Measurements from ENCODE around the gene PHLDA3.
"Not testable (repeated sequence)": the region's sequence is repeated elsewhere in the genome, so short reads cannot be mapped to it uniquely, and the experiment has no call there.

Gene PHLDA3

DNA sequence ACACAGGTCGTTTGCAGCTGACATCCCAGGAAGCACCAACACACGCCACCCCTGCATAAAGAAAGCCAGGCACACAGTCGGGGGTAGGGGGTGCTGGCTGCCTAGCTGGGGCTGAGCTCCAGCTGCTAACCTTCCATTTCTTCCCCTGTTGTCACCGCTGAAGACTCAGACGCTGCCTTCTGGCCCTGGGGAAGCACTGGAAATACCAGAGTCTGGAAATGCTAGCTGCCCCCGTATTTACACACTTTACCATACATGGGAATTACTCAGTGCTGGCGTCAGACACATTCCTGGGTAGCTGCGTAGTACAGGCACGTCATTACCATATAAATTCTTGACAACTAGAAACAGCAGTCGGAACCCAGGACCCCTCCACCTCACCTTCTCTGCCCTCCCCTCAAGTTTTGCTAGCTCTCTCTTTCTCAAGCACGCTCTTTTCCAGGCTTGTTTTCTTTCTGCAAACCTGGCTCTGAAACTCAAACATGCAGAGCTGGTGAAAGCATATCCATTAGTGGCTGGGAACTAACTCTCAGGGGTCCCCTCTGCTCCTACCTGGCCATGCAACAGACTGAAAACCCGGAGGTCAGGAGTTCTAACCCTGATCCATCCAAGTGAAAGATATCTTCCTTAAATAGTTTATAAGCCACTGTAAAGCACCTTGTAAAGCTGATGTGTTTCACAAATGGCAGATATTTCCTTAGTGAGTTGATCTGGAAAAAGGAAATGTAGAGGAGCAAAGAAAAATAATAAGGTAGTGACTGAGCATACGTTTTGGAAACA is 34.6 kb upstream of the PHLDA3 start:
- DNase-seq (ENCODE audit: low spot score) = no peak

DNA sequence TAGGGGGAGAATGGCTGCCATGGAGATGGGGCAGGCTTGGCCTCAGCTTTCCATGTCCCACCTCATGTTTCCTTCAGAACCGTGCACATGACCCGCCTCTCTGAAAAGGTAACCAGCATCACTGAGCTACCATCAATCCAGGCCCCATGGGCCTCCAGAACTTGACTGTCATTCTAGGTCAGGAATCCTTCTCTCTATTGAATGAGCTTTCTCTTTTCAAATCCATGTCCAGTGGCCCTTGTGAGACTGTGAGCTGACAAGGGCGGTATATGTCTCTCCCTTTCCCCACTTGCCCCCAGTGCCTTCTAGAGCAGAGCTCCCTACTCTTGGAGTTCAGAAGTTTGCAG is 33.5 kb upstream of the PHLDA3 start:
- no peak for DNase-seq (ENCODE audit: low spot score)

DNA sequence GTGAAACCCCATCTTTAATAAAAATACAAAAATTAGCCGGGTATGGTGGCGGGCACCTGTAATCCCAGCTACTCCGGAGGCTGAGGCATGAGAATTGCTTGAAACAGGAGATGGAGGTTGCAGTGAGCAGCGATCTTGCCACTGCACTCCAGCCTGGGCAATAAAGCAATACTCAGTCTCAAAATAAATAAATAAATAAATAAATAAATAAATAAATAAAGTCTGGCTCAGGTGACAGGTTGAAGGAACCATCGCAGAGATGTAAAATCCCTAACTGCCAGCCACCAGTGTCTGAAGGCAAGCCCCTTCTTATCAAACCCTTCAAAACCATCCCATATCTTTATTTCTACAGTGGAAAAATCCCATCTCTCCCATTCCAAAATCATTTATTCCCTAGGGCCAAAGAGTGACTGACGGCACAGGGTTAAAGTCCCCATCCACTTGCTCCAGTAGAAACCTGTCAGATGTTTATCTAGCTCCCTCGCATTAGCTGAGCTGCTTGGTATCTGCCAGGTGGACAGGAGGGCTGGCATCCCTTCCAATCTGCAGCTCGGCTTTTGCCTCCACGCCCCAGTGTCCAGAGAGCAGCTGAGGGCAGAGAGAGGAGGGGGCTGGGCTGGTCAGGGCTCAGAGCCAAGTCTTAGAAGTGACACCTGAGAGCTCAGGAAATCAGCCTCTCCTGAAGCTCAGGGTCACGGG is 33.0 kb upstream of the PHLDA3 start:
- no peak for DNase-seq (ENCODE audit: low spot score)

DNA sequence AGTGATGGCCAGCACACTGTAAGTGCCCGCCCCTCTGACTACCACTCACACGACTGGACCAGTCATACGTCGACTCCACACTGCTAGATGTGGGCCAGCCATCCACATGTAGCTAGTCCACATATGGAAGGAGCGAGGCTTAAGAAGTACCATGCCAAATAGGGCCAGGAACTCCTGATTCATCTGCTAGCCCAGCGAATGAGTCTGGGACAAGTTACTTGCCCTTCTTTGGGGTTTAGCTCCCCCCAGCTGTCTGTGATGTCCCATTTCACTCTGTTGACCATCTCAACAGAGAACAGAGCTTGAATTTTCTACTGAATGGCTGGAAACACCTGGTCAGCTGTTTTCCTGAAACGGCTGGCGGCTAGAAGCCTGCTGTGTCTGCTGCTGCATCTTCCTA is 32.2 kb upstream of the PHLDA3 start:
- no peak for DNase-seq (ENCODE audit: low spot score)

DNA sequence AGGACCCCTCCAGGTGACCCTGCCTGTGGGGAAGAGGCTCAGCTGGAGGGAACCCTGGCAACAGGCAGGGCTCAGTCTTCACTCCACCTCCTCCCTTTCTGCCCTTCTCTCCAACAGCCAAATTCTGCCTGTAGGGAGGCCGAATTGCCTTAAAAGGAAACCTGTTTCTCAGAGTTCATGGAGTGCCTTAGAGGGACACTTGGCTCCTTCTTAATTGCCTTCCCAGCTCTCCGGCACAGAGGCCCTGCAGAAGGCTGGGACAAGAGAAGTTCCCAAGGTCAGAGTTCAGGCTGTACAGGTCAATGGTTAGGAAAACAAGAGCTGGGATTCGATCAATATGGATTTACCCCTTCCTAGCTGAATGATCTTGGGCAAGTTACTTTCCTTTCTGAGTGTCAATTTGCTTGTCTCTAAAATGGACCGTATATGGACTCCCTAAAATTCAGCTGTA is 31.7 kb upstream of the PHLDA3 start:
- no peak for DNase-seq (ENCODE audit: low spot score)

DNA sequence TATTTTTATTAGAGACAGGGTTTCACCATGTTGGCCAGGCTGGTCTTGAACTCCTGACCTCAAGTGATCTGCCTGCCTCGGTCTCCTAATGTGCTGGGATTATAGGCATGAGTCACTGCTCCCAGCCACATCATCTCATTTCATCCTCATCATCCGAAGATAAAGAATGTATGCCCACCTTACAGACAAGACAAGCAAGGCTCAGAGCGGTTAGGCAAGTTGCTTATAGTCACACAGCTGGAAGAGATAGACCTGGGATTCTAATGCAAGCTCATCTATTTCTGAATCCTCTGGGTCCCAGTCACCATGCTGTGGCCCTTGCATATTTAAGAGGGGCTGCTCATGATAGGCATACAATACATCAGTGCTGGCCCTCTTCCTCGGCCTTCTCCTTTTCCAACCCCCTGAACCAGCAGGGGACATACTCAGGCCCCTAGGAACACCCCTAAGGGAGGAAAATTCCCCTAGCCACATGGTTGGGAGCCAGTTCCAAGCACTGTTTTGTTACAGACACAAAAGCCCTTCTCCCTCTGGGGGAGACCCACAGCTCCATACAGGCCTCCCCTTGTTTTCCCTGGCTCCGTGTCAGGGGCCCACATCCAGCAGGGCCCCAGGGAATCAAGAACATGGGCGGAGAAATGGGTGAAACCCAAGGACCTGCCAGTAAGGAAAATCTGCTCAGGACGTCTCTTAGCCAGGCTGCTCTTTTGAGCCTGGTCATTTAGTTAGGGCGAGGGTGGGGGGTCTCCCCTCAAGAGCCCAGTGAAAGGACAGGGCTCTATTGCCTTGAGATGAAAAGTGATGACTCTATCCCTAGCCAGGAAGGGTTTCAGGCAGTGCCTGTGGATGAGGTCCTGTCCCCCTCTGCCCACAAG is 31.0 kb upstream of the PHLDA3 start:
- no peak for DNase-seq (ENCODE audit: low spot score)

DNA sequence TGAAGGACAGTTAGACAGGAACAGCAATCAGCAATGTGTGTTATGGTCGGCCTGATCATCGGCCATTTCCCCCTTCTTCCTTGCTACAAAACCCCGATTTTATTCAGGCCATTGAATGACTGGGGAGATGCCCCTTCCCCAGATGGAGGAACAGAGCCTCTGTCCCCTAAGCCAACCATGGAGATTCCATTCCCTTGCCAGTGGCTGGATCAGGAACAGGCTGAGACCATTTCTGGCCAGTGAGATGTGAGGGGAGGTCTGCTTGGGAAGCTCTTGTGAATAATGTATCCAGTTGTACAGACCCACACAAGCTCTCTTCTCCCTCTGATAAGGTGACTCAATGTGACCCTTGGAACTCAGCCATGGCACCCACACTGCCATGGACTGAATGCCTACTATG is 30.2 kb upstream of the PHLDA3 start:
- no peak for DNase-seq (ENCODE audit: low spot score)

DNA sequence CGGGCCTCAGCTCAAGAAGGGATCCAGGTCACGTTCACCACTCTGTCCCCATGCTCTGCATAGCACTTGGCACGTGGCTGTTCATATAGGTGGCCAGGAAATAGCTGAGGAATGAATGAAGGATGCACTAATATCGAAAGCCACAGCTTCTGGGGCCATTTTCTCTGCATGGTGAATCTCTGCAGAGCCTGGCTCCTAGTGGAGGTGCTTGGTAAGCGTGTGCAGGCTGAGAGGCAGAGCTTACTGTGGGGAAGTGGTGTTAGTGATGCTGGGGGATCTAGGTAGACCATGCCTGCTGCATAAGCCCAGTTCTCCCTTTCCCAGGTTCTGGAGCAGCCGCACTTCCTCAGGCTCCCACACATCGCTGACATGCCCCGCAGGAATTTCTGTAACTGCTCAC is 29.6 kb upstream of the PHLDA3 start:
- DNase-seq (ENCODE audit: low spot score) = no peak

DNA sequence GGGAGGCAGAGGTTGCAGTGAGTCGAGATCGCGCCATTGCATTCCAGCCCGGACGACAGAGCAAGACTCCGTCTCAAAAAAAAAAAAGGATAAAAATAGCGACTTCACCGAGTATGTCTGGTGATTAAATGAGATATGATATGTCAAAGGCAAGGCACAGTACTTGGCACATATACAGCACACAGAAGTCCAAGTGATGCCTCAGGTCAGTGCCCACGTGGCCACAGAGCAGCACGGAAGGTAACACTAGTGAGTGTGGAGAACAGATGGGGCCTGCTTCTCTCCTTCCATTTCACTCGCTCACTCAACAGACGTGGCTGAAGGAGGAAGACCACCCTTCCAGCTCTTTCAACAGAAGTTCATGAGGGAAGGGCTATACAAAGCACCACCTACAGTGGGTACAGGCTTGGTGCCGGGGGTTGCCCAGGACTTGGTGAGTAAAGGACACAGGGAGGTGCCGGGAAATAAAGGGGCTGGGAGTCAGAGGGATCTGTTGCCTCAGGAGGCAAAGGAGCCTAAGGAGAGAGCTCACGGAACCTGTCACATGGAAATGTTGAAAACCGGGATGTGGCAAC is 29.0 kb upstream of the PHLDA3 start:
- no peak for DNase-seq (ENCODE audit: low spot score)

DNA sequence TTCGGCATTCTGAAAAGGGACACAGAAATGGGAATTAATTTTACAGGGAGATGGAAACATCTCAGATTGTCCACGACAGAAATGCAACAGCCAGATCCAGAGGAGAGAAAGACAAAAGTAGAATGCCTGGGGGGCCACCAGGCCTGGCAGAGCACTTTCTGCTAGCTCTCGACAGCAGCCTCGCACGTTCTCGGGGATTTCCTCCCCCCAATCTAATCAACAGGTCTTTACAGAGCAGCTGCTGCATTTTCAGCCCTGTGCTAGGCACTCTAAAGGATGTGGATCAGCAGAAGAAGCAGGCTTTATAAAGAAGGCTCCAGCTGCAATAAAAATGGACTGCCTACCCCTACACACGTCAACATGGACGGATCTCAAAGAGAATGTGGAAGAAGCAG is 27.3 kb upstream of the PHLDA3 start:
- no peak for DNase-seq (ENCODE audit: low spot score)

DNA sequence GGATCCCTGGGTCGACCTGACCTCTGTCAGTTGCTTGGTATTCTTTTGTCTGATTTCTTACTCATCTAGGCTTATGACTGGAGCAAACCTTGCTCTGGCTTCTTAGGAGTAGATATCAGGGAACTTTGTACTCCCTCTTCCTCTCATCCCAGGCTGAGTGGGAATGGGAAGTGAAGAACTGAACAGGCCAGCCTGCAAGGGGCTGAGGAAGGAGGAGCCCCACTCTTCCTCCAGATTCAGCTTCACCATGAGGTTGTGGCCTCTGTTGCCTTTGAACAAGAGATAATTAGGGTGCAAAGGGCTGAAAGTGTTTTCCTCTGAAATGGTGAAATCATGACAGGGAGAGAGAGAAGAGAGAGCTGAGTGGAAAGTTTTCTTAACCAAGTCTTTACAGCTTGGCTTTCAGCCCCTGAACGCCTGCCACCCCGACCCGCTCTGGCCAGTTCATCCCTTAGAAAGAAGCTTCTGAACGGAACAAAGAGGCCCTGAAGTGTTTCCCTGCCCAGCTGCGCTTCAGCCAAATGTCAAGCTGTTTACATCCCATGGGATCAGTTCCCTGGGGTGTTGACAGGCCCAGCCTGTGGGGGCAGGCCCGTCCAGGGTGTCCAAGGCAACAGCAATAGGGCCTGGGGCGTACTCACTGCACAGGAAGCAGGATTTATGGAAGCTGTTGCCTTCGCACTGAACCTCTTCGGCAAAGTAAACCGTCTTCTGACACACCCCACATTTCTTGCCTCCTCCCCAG is 26.7 kb upstream of the PHLDA3 start:
- DNase-seq (ENCODE audit: low spot score) = no peak

DNA sequence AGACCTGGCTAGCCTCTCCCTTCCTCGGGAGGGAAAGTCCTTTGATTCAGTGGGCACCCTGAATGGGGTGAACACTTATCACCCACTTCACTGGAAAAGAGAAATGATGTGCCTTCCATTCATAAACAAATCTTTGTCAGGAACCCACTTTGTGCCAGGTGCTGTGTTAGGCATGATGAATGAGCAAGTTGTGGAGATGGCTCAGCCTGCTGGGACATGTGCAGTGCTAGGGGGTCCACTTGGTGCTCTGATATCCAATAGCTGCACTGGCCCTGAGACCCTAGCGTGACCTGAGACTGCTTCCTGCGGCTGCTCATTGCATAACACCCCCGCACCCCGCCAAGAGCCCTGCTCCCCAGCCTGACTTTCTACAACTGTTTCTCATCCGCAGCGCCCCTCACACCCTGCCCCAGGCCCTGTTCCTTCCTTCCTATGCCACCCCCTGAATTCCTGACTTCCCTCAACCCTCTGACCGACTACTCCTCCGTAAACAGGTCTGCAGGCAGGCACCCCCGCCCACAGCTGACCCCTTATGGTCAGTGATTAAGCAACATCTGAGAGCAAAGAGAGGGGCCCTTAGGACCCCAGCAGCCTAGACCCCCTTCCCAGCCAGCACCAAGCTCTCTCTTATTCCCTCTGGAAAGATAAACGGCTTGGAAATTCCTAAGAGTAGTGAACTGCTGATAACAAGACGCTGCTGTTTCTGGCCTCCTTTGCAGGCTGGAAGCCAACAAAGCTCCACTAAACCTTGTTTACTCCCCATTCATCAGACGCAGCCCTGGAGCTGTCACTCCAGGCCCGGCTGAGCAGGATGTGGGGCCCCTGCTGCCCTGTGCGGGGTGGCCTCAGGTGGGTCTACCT is 25.0 kb upstream of the PHLDA3 start:
- DNase-seq (ENCODE audit: low spot score) = no peak

DNA sequence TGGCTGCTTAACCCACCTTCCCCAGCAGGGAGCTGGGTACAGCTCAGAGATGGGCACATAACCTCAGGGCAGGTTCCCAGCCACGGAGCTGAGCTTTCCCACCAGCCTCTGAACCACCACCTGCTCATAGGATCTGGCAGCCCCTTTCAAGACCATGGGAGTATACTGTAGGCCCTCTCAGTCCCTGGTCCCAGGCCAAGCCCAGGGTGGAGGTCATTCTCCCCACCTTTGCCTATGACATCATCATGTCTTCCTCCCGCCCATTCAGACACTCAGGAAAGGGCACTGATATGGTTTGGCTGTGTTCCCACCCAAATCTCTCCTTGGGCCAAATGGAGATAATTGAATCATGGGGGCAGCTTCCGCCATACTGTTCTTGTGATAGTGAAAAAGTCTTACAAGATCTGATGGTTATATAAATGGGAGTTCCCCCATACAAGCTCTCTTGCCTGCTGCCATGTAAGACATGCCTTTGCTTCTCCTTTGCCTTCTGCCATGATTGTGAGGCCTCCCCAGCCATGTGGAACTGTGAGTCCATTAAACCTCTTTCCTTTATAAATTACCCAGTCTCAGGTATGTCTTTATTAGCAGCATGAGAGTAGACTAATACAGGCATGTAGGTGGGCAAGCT is 24.2 kb upstream of the PHLDA3 start:
- not testable (repeated sequence) for DNase-seq (ENCODE audit: low spot score)

DNA sequence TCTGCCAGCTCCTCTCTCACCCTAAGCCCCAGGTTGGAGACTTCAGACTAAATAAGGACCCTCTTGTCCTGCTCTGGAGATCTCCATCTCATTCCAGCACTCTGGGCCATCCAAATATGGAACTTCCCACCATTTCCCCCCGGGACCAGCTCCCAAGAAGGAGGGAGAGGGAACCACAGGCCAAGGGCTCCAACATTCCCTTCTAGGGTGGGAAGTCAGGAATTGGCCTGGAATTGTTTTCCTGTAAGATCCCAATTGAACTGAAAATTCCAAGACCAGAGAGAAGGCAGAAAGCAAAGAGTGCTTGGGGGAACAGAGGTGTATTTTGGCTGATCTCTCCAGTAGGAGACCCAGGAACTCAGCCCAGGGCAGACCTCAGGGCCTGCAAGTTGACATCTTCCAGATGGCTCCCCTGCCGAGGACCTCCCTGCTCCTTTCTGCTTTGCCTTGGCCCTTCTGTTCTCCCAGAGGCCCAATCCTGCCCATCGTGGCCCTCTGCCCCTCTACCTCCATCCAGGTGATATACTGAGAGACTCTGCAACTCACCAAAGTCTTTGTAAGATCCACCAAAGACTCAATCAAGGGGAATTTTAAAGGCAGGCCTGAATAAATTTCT is 23.0 kb upstream of the PHLDA3 start:
- DNase-seq (ENCODE audit: low spot score) = no peak

DNA sequence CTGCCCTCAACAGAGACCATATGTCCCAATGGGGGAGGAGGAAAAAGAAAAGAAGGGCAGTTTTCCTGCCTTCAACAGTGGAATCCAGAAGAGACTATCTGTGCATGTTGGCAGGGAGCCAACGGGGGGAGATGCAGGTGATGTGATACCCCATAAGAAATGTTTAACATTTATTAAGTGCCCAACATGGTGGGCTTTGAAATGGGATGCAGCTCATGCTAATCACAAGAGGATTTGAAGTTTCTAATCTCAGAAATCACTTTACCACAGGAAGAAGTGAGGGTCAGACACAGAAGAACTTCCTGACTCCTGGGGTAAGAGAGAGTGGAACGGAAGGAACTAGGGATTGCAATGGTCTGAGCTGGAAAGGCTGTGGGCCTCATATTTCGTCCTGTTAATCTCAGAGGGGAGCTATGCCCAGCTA is 21.7 kb upstream of the PHLDA3 start:
- no peak for DNase-seq (ENCODE audit: low spot score)

DNA sequence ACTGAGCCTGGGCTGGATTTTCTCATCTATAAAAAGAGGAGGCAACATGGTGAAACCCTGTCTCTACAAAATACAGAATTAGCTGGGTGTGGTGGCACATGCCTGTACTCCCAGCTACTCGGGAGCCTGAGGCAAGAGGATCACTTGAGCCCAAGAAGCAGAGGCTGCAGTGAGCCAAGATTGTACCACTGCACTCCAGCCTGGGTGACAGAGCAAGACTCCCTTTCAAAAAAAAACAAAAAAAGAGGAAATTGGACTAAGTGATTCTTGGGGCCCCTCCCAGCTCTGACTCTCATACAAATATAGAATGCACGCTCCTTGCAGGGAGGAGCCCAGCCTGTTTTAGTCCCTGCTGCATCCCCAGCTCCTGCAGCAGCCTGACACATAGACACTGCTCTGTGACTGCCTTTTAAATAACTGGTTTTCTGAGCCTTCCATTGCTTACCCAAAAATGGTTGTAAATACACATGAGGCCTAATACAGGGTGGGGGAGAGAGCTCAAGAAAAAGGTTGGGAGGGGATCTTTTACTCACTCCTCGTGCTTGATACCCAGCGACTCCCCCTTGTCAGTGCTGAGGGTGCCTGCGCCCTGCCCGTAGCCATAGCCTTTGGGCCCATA is 20.8 kb upstream of the PHLDA3 start:
- no peak for DNase-seq (ENCODE audit: low spot score)

DNA sequence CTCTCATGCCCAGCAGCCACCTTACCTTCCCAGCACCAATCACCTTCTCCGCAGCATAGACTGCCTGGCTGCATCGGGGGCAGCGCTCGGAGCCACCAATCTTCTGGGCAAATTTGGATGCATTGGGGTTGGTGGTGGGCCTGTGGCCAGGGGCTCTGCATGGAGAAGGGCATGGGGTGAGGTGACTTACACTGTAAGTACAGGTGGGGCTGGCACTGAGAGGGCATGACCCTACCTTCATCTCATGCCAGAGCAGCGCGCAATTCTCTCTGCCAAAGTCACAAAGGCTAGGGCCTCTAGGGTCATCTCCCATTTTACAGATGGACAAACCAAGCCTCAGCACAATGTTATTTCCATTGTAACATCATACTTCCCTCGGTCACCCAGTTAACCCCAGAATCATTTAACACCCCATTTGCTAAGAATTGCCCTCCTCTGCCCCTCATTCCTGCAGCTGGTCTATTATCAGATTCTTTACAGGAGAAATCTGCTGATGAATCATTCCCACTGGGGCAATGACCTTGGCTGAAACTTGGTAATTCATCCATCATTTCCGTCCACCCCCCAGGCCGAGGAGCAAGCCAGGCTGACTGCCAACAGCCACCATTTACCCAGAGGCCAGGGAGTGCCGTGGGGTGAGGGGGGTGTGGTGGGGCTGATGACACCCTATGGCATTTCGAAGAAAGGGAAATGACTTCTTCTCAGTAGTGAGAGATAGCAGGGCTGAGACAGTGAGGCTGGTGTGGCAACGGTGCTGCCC is 20.0 kb upstream of the PHLDA3 start:
- no peak for DNase-seq (ENCODE audit: low spot score)

DNA sequence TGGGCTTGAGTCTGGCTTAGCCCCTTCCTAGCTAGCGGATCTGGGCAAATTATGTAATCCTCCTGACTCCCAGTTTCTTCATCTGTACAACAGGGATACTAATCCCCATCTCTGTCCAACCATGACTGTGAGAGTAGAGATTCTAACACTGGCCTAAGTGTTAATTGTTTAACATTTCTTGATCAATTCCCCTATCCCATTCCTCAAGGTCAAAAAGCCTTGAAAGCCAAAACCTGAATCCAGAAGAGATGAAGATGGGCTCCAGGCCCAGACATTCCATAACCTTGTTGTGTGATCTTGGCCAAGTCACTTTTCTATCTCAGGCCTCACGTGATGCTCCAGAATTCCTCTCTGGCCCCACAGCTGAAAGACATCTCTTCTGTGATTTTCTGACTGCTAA is 18.8 kb upstream of the PHLDA3 start:
- DNase-seq (ENCODE audit: low spot score) = no peak

DNA sequence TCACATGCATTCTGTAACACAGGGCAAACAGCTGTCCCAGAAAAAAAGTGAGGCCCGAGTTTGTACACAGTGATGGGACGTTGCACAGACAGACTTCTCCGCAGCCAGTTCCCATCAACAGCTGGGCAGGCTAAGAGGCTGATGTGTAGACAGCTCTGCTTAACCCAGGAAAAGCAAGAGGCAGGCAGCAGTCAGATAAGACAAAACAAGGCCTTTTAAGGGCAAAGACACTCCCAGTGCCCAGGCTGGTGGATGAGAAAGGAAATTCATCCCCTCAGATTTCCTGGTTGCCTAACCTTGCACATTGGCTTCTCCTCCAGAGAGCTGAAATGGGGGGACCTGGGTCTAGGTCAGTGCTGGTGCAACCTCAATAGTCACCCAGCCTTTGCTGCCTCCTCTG is 17.2 kb upstream of the PHLDA3 start:
- no peak for DNase-seq (ENCODE audit: low spot score)
